Peyer's patch (tissue), 4 donors: ENCODE data around the gene RNF227. TPM values are rescaled to one million over a fixed set of nuclear protein-coding genes. Genes with fewer than 3 reads are reported as not detected.

Source experiments
- DNase-seq, 3 donors: peaks; one replicate each; pipeline ENCODE4 v3.0.0-alpha.2; 2017 to 2019
- H3K27ac ChIP-seq, 4 donors: fragments of 200-600 bp; sonication (generic); one replicate each; pipeline ENCODE4 v1.5.1; 2016 to 2019
- H3K27me3 ChIP-seq, 2 donors: fragments of 200-600 bp; sonication (generic); one replicate each; pipeline ENCODE4 v1.5.1; 2019
- H3K36me3 ChIP-seq, 3 donors: fragments of 200-600 bp; sonication (generic); one replicate each; pipeline ENCODE4 v1.5.1; 2016 to 2019
- H3K4me1 ChIP-seq, 4 donors: fragments of 200-600 bp; sonication (generic); one replicate each; pipeline ENCODE4 v1.5.1; 2016 to 2019
- H3K4me3 ChIP-seq, 4 donors: fragments of 200-600 bp; sonication (generic); 1 replicate in 3 of 4; 2 replicates in 1 of 4; pipeline ENCODE4 v1.5.1; 2016 to 2019; ENCODE audit warnings: mild to moderate bottlenecking in 1 of 4
- H3K9me3 ChIP-seq, 4 donors: fragments of 200-600 bp; sonication (generic); one replicate each; pipeline ENCODE4 v1.5.1; 2016 to 2019; ENCODE audit warnings: mild to moderate bottlenecking in 1 of 4
- POLR2A ChIP-seq, 2 donors: fragments of 450-650 bp; IDR thresholded peaks; one replicate each; pipeline ENCODE4 v1.5.1; 2017; ENCODE audit warnings: antibody characterized with exemption in 2 of 2, mild to moderate bottlenecking in 2 of 2, moderate library complexity in 2 of 2
- total RNA-seq, 4 donors: library from RNA; depleted of rRNA; stranded (reverse); fragments of >200 nt; gene quantifications; one replicate each; pipeline ENCODE4 v1.1.0, GENCODE V29; 2016
- TF ChIP-seq, protein P1 (sequence below), 6 experiments: fragments of 450-650 bp in 4 of 6; fragments of 200-600 bp in 2 of 6; sonication (generic) in 1 of 6; IDR thresholded peaks; one replicate each; pipeline ENCODE4 v1.5.1; 2017 to 2019; ENCODE audit warnings: antibody characterized with exemption in 6 of 6, mild to moderate bottlenecking in 3 of 6, moderate library complexity in 1 of 6

The RNF227 gene
- total RNA-seq, 4 donors from 2014 or later: 1.2 to 5.1 (median 1.6) TPM; not detected in 1

GRCh38 chr17:7884581-7885366 is 31.3 kb downstream of the RNF227 start:
- peak; percentile 22 to 65 (median 50) for DNase-seq
- Histone ChIP-seq H3K9me3 (no peaks in the 10 kb centered on the region), H3K27me3 (no peaks in the 10 kb centered on the region), H3K4me3 (peak overlapping the region; percentile 62 to 89 (median 82)), H3K27ac (peak overlapping the region; percentile 89 to 96 (median 94)), H3K4me1 (peaks cover 0 to 64% (median 12%) of the 10 kb centered on the region in 4 donors), H3K36me3 (peaks cover 0 to 8% (median 0%) of the 10 kb centered on the region in 3 donors)
- TF ChIP-seq, protein P1, sequence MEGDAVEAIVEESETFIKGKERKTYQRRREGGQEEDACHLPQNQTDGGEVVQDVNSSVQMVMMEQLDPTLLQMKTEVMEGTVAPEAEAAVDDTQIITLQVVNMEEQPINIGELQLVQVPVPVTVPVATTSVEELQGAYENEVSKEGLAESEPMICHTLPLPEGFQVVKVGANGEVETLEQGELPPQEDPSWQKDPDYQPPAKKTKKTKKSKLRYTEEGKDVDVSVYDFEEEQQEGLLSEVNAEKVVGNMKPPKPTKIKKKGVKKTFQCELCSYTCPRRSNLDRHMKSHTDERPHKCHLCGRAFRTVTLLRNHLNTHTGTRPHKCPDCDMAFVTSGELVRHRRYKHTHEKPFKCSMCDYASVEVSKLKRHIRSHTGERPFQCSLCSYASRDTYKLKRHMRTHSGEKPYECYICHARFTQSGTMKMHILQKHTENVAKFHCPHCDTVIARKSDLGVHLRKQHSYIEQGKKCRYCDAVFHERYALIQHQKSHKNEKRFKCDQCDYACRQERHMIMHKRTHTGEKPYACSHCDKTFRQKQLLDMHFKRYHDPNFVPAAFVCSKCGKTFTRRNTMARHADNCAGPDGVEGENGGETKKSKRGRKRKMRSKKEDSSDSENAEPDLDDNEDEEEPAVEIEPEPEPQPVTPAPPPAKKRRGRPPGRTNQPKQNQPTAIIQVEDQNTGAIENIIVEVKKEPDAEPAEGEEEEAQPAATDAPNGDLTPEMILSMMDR (IDR thresholded peaks at IDR 0.05): no peak
- no peak for TF ChIP-seq POLR2A (IDR thresholded peaks at IDR 0.05)

GRCh38 chr17:7883781-7884386 is 32.2 kb downstream of the RNF227 start:
- H3K27ac ChIP-seq: peak overlapping the region; percentile 32 to 96 (median 78)
- H3K4me1 ChIP-seq: peaks cover 0 to 55% (median 10%) of the 10 kb centered on the region in 4 donors

DNA sequence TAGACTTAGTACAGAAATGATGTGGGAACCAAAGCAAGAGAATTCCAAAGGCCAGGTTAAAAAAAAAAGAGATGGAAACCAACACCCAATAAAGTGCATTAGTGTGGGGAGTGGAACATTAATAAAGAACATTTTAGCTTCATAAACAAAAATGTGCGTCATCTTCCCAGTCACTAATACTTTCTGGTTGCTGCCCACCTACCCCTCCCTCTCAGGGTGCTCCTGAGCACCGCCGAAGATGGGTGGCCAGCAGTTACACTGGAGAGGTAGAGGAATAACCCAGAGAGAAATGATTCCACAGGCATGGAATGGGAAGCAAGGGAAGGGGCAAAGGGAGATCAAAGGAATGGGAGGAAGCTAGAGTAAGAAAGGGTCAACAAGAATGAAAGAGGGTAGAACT is 33.5 kb downstream of the RNF227 start:
- peaks cover 0 to 43% (median 4%) of the 10 kb centered on the region in 4 donors for H3K4me1 ChIP-seq
- peak overlapping the region in 1 of 4 donors; percentile 37 for H3K27ac ChIP-seq
- DNase-seq: peak in 1 of 3 donors; percentile 40

More at GRCh38 chr17:7883781-7884386, 32.2 kb downstream of the RNF227 start:
- Histone ChIP-seq H3K36me3 (peaks cover 0 to 14% (median 0%) of the 10 kb centered on the region in 3 donors), H3K9me3 (no peaks in the 10 kb centered on the region), H3K4me3 (peak overlapping the region; percentile 62 to 89 (median 82)), H3K27me3 (no peaks in the 10 kb centered on the region)
- DNase-seq: peak in 1 of 3 donors; percentile 36
- no peak for TF ChIP-seq POLR2A (IDR thresholded peaks at IDR 0.05)
- TF ChIP-seq, protein P1 (IDR thresholded peaks at IDR 0.05): no peak

GRCh38 chr17:7882068-7882467 is 34.0 kb downstream of the RNF227 start:
- Histone ChIP-seq H3K27ac (peak overlapping the region in 1 of 4 donors; percentile 37), H3K27me3 (no peaks in the 10 kb centered on the region), H3K36me3 (peaks cover 0 to 18% (median 0%) of the 10 kb centered on the region in 3 donors), H3K4me1 (peaks cover 0 to 41% (median 3%) of the 10 kb centered on the region in 4 donors), H3K9me3 (no peaks in the 10 kb centered on the region), H3K4me3 (no peak overlapping the region)
- peak in 2 of 3 donors; percentile 12 to 36 for DNase-seq
- TF ChIP-seq POLR2A (IDR thresholded peaks at IDR 0.05): no peak
- TF ChIP-seq, protein P1 (IDR thresholded peaks at IDR 0.05): no peak

More for the DNA sequence above, 33.5 kb downstream of the RNF227 start:
- peaks cover 0 to 18% (median 0%) of the 10 kb centered on the region in 3 donors for H3K36me3 ChIP-seq
- no peak overlapping the region for H3K4me3 ChIP-seq
- TF ChIP-seq POLR2A (IDR thresholded peaks at IDR 0.05): no peak
- TF ChIP-seq, protein P1 (IDR thresholded peaks at IDR 0.05): no peak
- no peaks in the 10 kb centered on the region for H3K27me3 ChIP-seq
- no peaks in the 10 kb centered on the region for H3K9me3 ChIP-seq

GRCh38 chr17:7881276-7882054 is 34.6 kb downstream of the RNF227 start:
- Histone ChIP-seq H3K4me3 (no peak overlapping the region), H3K27ac (peak overlapping the region in 1 of 4 donors; percentile 37), H3K9me3 (no peaks in the 10 kb centered on the region), H3K27me3 (no peaks in the 10 kb centered on the region), H3K4me1 (peaks cover 0 to 35% (median 2%) of the 10 kb centered on the region in 4 donors), H3K36me3 (peaks cover 0 to 18% (median 0%) of the 10 kb centered on the region in 3 donors)
- TF ChIP-seq, protein P1 (IDR thresholded peaks at IDR 0.05): no peak
- TF ChIP-seq POLR2A (IDR thresholded peaks at IDR 0.05): no peak
- peak in 1 of 3 donors; percentile 41 for DNase-seq
